ENCODE data around the gene EIF3K.

Gene EIF3K

GRCh38 chr19:38684078-38684861, 65.3 kb downstream of the EIF3K start:
- no peak for DNase-seq (ENCODE audit: low read depth, low spot score)

DNA sequence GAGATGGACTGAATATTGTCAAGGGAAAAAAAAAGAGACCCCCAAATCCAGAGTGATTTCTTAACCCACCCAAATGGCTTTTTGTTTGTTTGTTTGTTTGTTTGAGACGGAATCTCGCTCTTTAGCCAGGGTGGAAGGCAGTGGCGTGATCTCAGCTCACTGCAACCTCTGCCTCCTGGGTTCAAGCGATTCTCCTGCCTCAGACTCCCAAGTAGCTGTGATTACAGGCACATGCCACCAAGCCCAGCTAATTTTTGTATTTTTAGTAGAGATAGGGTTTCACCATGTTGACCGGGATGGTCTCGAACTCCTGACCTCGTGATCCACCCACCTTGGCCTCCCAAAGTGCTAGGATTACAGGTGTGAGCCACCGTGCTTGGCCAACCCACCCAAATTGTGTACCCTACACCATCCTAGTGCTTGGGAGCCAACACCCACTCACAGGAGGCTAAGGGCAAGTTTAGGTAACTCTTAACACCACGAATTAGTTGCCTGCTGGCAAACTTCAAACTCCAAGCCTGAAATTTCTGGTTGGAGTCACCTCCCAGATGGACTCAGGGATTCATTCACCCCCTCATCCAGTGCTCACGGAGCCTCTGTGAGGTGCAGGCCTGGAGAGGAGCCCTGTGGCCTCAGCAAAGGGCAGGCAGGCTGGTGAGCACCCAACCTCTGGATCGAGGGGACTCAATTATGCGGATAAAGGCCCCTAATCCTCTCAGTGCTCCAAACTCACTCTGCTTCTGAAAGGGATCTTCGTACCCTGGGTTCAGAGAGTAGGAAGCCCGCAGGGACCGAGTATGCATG, 66.1 kb downstream of the EIF3K start:
- DNase-seq (ENCODE audit: low read depth, low spot score) = no peak

DNA sequence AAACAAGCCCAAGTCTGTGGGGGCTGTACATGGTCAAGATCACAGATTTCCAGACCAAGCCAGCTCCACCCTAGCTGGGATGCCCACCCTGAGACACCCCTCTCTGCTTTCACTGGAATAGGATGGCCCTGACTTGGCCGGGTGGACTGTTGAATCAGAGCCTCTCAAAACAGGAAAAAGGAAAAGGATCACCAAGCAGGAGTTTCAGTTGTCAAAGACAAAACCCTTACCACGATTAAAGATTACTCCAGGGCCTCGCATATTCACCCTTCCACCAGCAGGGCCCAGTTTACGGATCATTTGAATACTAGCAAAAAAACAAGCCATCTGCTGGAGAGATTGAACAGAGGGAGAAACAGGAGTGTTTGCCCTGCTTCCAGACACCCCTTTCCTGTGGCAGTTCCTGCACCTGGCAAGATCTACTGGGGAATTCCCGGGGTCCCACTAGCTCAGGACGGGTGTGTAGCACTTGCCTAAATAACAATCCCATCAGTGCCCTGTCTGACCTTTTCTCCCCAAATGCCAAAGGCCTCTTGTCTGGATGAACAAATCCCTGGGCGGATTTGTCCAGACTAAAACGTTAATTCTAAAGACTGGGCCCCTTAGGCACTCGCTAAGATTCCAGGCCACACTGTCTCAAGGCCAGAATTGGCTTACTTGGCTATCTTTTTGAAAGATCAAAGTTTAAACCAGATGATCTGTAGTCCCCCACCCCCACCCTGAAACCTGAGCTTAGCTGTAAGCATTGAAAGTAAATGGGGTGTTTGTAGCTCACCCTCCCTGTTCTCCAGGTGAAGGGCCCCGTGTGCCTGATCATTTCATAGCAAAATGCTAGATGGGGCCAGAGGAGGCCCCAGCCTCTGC, 66.9 kb downstream of the EIF3K start:
- DNase-seq (ENCODE audit: low read depth, low spot score) = no peak

- no peak for DNase-seq (ENCODE audit: low read depth, low spot score)
Measured at GRCh38 chr19:38686530-38686888, 67.5 kb downstream of the EIF3K start.
